HG03175 (cell line): ENCODE results near the gene NR1H2.

Source experiments
- ATAC-seq: cut with Tn5 transposase; IDR thresholded peaks from one replicate; pipeline ENCODE4 v1.9.1; 2021; ENCODE audit warnings: mild to moderate bottlenecking, moderate library complexity; ENCODE audit not compliant: unreplicated experiment

NR1H2 gene

GRCh38 chr19:50420127-50420526 is 43.9 kb downstream of the NR1H2 start:
- no peak for ATAC-seq

GRCh38 chr19:50420808-50421207 is 44.6 kb downstream of the NR1H2 start:
- no peak for ATAC-seq

GRCh38 chr19:50422397-50423278 is 46.4 kb downstream of the NR1H2 start:
- no peak for ATAC-seq

GRCh38 chr19:50423279-50424113 is 47.2 kb downstream of the NR1H2 start:
- no peak for ATAC-seq

GRCh38 chr19:50425581-50425980 is 49.3 kb downstream of the NR1H2 start:
- ATAC-seq: no peak

- no peak for ATAC-seq
Observed at GRCh38 chr19:50427318-50427925, 51.2 kb downstream of the NR1H2 start.

- no peak for ATAC-seq
Observed at GRCh38 chr19:50427997-50428425, 51.8 kb downstream of the NR1H2 start.

GRCh38 chr19:50428772-50429463 is 52.7 kb downstream of the NR1H2 start:
- ATAC-seq: no peak

- ATAC-seq: no peak
Observed at GRCh38 chr19:50430888-50431342, 54.7 kb downstream of the NR1H2 start.

GRCh38 chr19:50431343-50432220 is 55.3 kb downstream of the NR1H2 start:
- peak; percentile 81 for ATAC-seq

GRCh38 chr19:50432221-50433028 is 56.2 kb downstream of the NR1H2 start, which contains the start of gene MYBPC2:
Gene MYBPC2, plus strand, starts transcription at chr19:50432892. Its CDS starts 62 bp downstream, at chr19:50432954.
- ATAC-seq: no peak
